Cardiac fibroblast (primary cell): ENCODE data around the gene CELF4.

Source experiments
- DNase-seq, 2 donors: peaks; one replicate each; pipeline versions ENCODE4 v3.0.0 to v3.0.0-alpha.2; 2010; ENCODE audit warnings: low read depth in 2 of 2
- H3K4me3 ChIP-seq, 2 donors: replicated peaks in 1 of 2; 1 replicate in 1 of 2; 2 replicates in 1 of 2; pipeline ENCODE4 v1.5.1; 2011; ENCODE audit warnings: low read depth in 2 of 2, low read length in 2 of 2, mild to moderate bottlenecking in 2 of 2, moderate library complexity in 1 of 2
- TF ChIP-seq, protein P1 (sequence below): IDR thresholded peaks from one replicate; pipeline ENCODE4 v1.5.1; 2011; ENCODE audit warnings: low read depth, mild to moderate bottlenecking, low read length, inconsistent platforms

The CELF4 gene

DNA sequence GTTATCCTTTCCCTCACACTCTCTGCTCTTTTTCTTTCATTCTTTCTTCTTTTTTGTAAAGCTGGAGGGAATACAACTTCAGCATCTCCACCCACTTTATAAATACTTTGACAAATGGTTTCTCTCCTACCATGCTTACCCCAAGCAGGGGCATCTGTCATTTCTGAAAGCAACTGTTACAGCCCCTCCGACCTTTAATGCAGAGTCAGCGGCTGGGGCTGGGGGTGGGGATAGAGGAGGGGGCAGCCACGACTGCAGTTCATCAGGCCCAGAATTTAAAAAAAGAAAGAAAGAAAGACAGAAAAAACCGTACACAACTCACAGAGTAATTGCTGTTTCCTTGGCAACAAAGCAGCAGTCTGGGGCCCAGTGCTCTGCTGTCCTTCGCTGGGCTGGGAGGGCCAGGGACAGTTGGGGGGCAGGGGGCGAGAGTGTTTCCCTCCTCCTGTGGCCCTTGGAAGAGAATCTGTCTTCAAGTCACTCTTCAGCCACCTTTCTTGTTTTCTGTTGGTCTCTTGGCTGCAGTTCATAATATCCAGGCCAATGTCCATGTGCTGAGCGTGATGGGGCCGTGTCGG lies 53.8 kb downstream of the CELF4 start:
- no peak for DNase-seq
- no peak overlapping the region for H3K4me3 ChIP-seq
- TF ChIP-seq, protein P1, sequence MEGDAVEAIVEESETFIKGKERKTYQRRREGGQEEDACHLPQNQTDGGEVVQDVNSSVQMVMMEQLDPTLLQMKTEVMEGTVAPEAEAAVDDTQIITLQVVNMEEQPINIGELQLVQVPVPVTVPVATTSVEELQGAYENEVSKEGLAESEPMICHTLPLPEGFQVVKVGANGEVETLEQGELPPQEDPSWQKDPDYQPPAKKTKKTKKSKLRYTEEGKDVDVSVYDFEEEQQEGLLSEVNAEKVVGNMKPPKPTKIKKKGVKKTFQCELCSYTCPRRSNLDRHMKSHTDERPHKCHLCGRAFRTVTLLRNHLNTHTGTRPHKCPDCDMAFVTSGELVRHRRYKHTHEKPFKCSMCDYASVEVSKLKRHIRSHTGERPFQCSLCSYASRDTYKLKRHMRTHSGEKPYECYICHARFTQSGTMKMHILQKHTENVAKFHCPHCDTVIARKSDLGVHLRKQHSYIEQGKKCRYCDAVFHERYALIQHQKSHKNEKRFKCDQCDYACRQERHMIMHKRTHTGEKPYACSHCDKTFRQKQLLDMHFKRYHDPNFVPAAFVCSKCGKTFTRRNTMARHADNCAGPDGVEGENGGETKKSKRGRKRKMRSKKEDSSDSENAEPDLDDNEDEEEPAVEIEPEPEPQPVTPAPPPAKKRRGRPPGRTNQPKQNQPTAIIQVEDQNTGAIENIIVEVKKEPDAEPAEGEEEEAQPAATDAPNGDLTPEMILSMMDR = no peak

DNA sequence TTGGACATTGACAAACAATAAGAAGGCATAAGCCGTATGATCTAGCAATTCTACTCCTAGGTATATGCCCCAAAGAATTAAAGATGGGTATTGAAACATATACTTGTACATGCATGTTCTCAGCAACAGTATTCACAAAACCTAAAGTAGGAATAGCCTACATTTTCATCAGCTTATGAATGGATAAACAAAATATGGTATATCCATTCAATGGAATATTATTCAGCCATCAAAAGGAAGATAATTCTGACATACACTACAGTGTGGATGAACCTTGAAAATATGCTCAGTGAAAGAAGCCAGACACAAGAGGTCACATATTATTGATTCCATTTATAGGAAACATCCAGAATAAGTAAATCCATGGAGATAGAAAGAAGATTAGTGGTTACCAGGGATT lies 56.0 kb downstream of the CELF4 start:
- H3K4me3 ChIP-seq = no peak overlapping the region
- TF ChIP-seq, protein P1 = no peak
- no peak for DNase-seq

DNA sequence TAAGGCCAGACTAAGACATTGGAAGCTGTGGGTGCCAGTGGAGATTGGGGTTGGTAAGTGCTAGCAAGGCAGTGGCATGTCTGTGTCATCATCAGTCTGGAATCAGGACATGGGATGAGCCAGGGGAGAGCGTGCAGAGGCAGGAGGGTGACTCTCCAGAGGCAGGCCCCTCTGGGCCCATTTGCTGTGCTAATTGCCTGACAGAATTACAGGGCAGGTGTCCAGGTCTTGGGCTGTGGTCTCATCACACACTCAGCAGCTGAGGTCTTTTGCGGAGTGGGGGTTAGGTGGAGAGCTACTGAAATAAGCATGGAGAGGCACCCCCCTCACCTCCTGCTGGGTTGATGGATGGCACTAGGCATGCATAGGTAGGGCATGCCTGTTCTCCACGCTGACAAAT lies 57.4 kb downstream of the CELF4 start:
- TF ChIP-seq, protein P1 = no peak
- H3K4me3 ChIP-seq = no peak overlapping the region
- DNase-seq = no peak

DNA sequence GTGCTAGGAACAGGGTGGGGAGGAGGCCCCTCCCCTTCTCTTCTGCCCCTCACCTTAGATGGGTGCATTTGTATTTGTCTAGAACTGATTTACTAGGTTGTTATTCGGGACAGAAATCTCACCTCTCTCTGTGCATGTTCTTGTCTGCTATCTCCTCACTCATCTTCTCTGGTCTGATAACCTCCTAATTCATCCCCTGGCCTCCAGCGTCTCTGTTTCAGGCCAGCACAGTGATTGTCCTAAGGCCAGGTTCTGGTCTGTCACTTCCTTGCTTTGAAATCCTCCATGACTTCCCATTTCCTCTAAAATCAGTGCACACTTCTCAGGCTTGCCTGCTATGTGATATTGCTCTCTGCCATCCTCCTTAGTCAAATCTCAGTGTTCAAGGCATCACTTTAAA lies 58.4 kb downstream of the CELF4 start:
- DNase-seq = no peak
- no peak overlapping the region for H3K4me3 ChIP-seq
- TF ChIP-seq, protein P1 = no peak

DNA sequence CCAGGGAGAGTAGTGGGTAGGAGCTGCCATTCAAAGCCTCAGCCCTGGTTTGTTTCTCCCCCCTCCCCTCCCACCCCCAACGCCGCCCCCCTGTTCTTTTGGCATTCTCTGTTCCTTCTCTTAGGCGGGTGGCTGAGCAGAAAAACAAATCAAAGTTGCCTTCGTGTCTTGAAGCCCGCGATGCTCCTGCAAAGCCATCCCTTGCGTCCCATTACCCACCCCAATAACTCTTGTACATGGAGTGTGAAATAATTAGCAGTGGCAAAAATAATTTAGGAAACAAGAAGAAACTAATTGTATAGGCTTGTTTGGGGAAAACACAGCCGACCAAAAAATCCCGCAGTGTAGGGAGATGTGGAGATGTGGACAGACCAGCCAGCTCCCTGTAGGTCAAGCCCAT lies 59.6 kb downstream of the CELF4 start:
- no peak overlapping the region for H3K4me3 ChIP-seq
- no peak for DNase-seq
- TF ChIP-seq, protein P1 = no peak

DNA sequence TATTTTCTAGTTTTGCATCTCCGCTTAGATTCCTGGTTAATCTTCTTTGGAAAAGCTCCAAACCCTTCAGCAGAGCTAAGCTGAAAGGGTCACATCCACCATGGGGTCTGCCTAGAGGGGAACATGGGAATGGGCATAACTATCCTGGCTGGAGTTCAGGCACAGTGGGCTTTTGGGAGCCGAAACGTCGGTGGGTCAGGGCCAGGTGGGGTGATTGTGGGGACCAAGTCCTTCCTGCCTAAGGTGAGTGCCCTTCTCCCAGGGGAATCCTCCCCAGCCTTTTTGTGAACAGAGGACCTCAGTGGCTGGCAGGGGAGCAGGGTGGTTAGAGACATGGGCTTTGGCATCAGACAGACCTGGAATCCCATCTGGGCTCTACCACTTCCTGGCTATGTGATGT lies 60.3 kb downstream of the CELF4 start:
- TF ChIP-seq, protein P1 = no peak
- no peak overlapping the region for H3K4me3 ChIP-seq

DNA sequence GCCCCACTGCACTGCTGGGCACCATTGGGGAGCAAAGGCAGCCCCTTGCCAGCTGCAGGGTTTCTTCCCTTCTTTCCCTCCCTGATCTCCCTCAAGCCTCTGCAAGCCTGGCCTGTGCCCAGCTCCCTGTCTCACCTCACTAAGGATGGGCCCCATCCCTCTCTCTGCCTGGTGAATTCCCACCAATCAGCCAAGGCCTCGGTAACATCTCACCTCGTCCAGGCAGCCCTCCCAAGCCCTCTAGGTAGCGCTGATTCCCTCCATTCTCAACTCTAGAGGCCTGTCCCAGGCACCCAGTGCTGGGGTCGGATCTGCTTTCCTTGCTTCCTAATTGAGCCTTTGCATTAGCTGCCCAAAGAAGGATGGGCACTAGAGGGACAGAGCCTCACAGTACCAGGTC lies 63.0 kb downstream of the CELF4 start:
- TF ChIP-seq, protein P1 = no peak
- DNase-seq = no peak
- no peak overlapping the region for H3K4me3 ChIP-seq

More for the DNA sequence above, 60.3 kb downstream of the CELF4 start:
- DNase-seq = no peak
